GM12878 (cell line): ENCODE results near the gene ELMOD3. TPM values are rescaled to one million over a fixed set of nuclear protein-coding genes. Genes with fewer than 3 reads are reported as not detected.

ENCODE experiments used
- ATAC-seq: fragments of 200-7000 bp; cut with Tn5 transposase; 3 replicates; pipeline ENCODE4 v1.9.1; 2020; ENCODE audit warnings: mild to moderate bottlenecking, moderate library complexity
- BruUV-seq: library from RNA; stranded (reverse); fragments of 400-500 nt; replicated peaks from 2 replicates; lab custom pipeline; 2021; lab: Mats Ljungman, UMichigan
- CTCF ChIA-PET: fragments of 300-600 bp; sonication (Branson Sonifier 250); formaldehyde crosslinking; extraction: SDS; loops from one replicate; lab custom pipeline; 2021; ENCODE audit warnings: inconsistent platforms; lab: Yijun Ruan, JAX
- POLR2A ChIA-PET: fragments of 350-600 bp; formaldehyde crosslinking; extraction: SDS; loops from one replicate; lab custom pipeline; 2021; ENCODE audit warnings: inconsistent platforms; lab: Charles Lee
- RAD21 ChIA-PET: fragments of 300-600 bp; sonication (Branson Sonifier 250); formaldehyde crosslinking; loops from one replicate; lab custom pipeline; 2023; ENCODE audit warnings: antibody characterized with exemption; ENCODE audit not compliant: unreplicated experiment; lab: Charles Lee
- SMC1A ChIA-PET: fragments of 300-600 bp; sonication (Branson Sonifier 250); formaldehyde crosslinking; loops from one replicate; lab custom pipeline; 2023; ENCODE audit not compliant: unreplicated experiment, uncharacterized antibody; lab: Charles Lee
- DNase-seq: peaks from one replicate; pipeline ENCODE4 v3.0.0-alpha.2; 2011; ENCODE audit warnings: low read depth, low spot score
- FAIRE-seq: peaks from 3 replicates; lab custom pipeline; 2011; peaks lifted over from hg19 to GRCh38; lab: Jason Lieb, UNC
- H2AFZ ChIP-seq: 2 replicates; pipeline ENCODE4 v1.6.0; 2011; ENCODE audit warnings: low read depth, low read length, control low read depth; ENCODE audit not compliant: control insufficient read depth
- H3K27ac ChIP-seq: 2 replicates; pipeline ENCODE4 v1.5.1; 2011; ENCODE audit warnings: control low read depth; ENCODE audit not compliant: control insufficient read depth, insufficient read depth
- H3K27me3 ChIP-seq, 2 experiments: replicated peaks in 1 of 2; 2 replicates each; pipeline versions ENCODE4 v1.6.0 to v1.6.1; 2011; ENCODE audit warnings: low read length in 1 of 2; ENCODE audit not compliant: control insufficient read depth in 2 of 2, insufficient read depth in 2 of 2
- H3K36me3 ChIP-seq, 2 experiments: 2 replicates each; pipeline ENCODE4 v1.5.1; 2011; ENCODE audit warnings: low read length in 1 of 2; ENCODE audit not compliant: control insufficient read depth in 2 of 2, insufficient read depth in 2 of 2
- H3K4me1 ChIP-seq: 2 replicates; pipeline ENCODE4 v1.6.1; 2011; ENCODE audit warnings: mild to moderate bottlenecking, low read length, moderate library complexity, mixed read lengths; ENCODE audit not compliant: control insufficient read depth, insufficient read depth
- H3K4me2 ChIP-seq: 2 replicates; pipeline ENCODE4 v1.6.0; 2011; ENCODE audit warnings: control low read depth; ENCODE audit not compliant: control insufficient read depth, insufficient read depth
- H3K4me3 ChIP-seq: fragments of 200-600 bp; sonication (generic); 2 replicates; pipeline ENCODE4 v1.5.1; 2016
- H3K79me2 ChIP-seq: 2 replicates; pipeline ENCODE4 v1.6.0; 2011; ENCODE audit warnings: low read length; ENCODE audit not compliant: control insufficient read depth, insufficient read depth
- H3K9ac ChIP-seq: 2 replicates; pipeline ENCODE4 v1.8.0; 2011; ENCODE audit warnings: low read length, control low read depth, mixed read lengths; ENCODE audit not compliant: control insufficient read depth, insufficient read depth
- H3K9me3 ChIP-seq: replicated peaks from 3 replicates; pipeline ENCODE4 v1.5.1; 2011; ENCODE audit warnings: mild to moderate bottlenecking, low read length; ENCODE audit not compliant: control insufficient read depth, insufficient read depth
- H4K20me1 ChIP-seq: 2 replicates; pipeline ENCODE4 v1.6.0; 2011; ENCODE audit not compliant: control insufficient read depth, insufficient read depth
- CBX5 ChIP-seq: sonication (generic); IDR thresholded peaks from 2 replicates; pipeline ENCODE4 v1.6.1; 2016; ENCODE audit warnings: low read depth, moderate library complexity, mild to moderate bottlenecking, inconsistent platforms
- CHD2 ChIP-seq: IDR thresholded peaks from 2 replicates; pipeline ENCODE4 v1.6.1; 2011; ENCODE audit warnings: low read depth, low read length, improper control_type of control experiment, borderline replicate concordance
- CREB1 ChIP-seq: IDR thresholded peaks from 2 replicates; pipeline ENCODE4 v1.6.1; 2012; ENCODE audit warnings: low read depth, mild to moderate bottlenecking, inconsistent platforms
- CUX1 ChIP-seq: IDR thresholded peaks from 2 replicates; pipeline ENCODE4 v1.6.1; 2012; ENCODE audit warnings: improper control_type of control experiment, low read depth, low read length; ENCODE audit not compliant: insufficient replicate concordance
- EGR1 ChIP-seq, 2 experiments: IDR thresholded peaks; 1 replicate in 1 of 2; 2 replicates in 1 of 2; pipeline ENCODE4 v1.6.1; 2011 to 2012; ENCODE audit warnings: low read depth in 2 of 2, low read length in 2 of 2, borderline replicate concordance in 1 of 2, mild to moderate bottlenecking in 1 of 2, moderate library complexity in 1 of 2
- NFIC ChIP-seq: IDR thresholded peaks from 2 replicates; pipeline ENCODE4 v1.6.1; 2012; ENCODE audit warnings: low read depth, mild to moderate bottlenecking, inconsistent platforms, low read length, moderate library complexity
- RCOR1 ChIP-seq: conservative IDR thresholded peaks from 2 replicates; pipeline ENCODE4 v1.6.1; 2012; ENCODE audit warnings: low read depth, low read length, improper control_type of control experiment
- SREBF1 ChIP-seq: IDR thresholded peaks from 2 replicates; pipeline ENCODE4 v1.6.1; 2012; ENCODE audit warnings: mild to moderate bottlenecking, low read length
- SREBF2 ChIP-seq: IDR thresholded peaks from 2 replicates; pipeline ENCODE4 v1.6.1; 2012; ENCODE audit warnings: mild to moderate bottlenecking, low read length
- STAT3 ChIP-seq: IDR thresholded peaks from 2 replicates; pipeline ENCODE4 v1.6.1; 2011; ENCODE audit warnings: low read depth, low read length, improper control_type of control experiment
- USF1 ChIP-seq: IDR thresholded peaks from 2 replicates; pipeline ENCODE4 v1.6.1; 2011; ENCODE audit warnings: borderline replicate concordance, low read depth, mild to moderate bottlenecking, moderate library complexity, mixed read lengths, low read length; ENCODE audit not compliant: insufficient read depth; ENCODE audit errors: extremely low read length
- ZBTB11 ChIP-seq: fragments of 450-650 bp; formaldehyde crosslinking; IDR thresholded peaks from 2 replicates; pipeline ENCODE4 v1.5.0; 2022; ENCODE audit warnings: mild to moderate bottlenecking, missing genetic modification characterization
- ZNF207 ChIP-seq: fragments of 450-650 bp; IDR thresholded peaks from 2 replicates; pipeline ENCODE4 v1.6.1; 2014; ENCODE audit warnings: antibody characterized with exemption, mild to moderate bottlenecking, borderline replicate concordance
- WGBS: methylation state at CpG from one replicate; pipeline ENCODE4 v1.1.6; 2016; ENCODE audit warnings: low lambda C conversion rate; ENCODE audit not compliant: insufficient replicate concordance, insufficient coverage; ENCODE audit errors: missing lambda C conversion rate; 5-methylcytosine and 5-hydroxymethylcytosine counted together
- in situ Hi-C: fragments of 300-500 bp; cut with MboI; formaldehyde crosslinking; loops from 9 replicates; pipeline ENCODE4 v1.14.3; 2018; ENCODE audit warnings: mixed read lengths
- intact Hi-C: fragments of 100-400 bp; cut with micrococcal nuclease; formaldehyde crosslinking; loops from one replicate; pipeline ENCODE4 v1.14.2; 2022; ENCODE audit not compliant: unreplicated experiment
- polyA plus RNA-seq, 11 experiments: library from polyadenylated mRNA; depleted of rRNA in 4 of 11; unstranded in 6 of 11; stranded (reverse) in 5 of 11; fragments of >200 nt; fragmentation: Nextera tagmentation in 4 of 11; fragmentation: Illumina TruSeq in 1 of 11; extraction: Ambion mirVana in 4 of 11; extraction: Trizol in 1 of 11; gene quantifications; 1 replicate in 1 of 11; 2 replicates in 10 of 11; pipeline versions ENCODE4 v1.2.1 to v1.2.3, GENCODE V29; 2011 to 2016; ENCODE audit warnings: inconsistent platforms in 2 of 11, missing spikeins in 2 of 11, low read depth in 1 of 11
- total RNA-seq, 4 experiments: library from RNA; depleted of rRNA in 3 of 4; stranded (reverse); fragments of >200 nt in 3 of 4; fragmentation: Illumina TruSeq in 1 of 4; extraction: Trizol in 1 of 4; gene quantifications; 2 replicates each; pipeline versions ENCODE4 v1.2.1 to v1.2.3, GENCODE V29; 2013 to 2021

ELMOD3 gene
- total and polyA plus RNA-seq, 10 of the 15 experiments (the other 5 are each of a cell fraction or from before 2014, with no cell fraction given), result 1.2 to 19.1 (median 12.5) TPM

- Histone ChIP-seq H3K79me2 (no peaks in the 10 kb centered on the region), H3K27me3 (no peaks in the 10 kb centered on the region), H3K4me3 (no peak overlapping the region), H2AFZ (no peak overlapping the region), H3K36me3 (no peaks in the 10 kb centered on the region; a peak in 2 of 4 replicates), H3K4me1 (peaks cover 9% of the 10 kb centered on the region), H3K9me3 (no peaks in the 10 kb centered on the region; the same call in 1 of the 3 replicates), H3K9ac (no peak overlapping the region), H3K27ac (no peak overlapping the region), H3K4me2 (no peak overlapping the region), H4K20me1 (no peaks in the 10 kb centered on the region)
- ChIA-PET POLR2A (interaction anchor here (0.6 to 0.7 kb wide), 3 partner anchors 29 to 680 kb away, joined by 4 to 6 read pairs (median 6); no protein-coding TSS in a partner anchor), CTCF (no interaction called here), RAD21 (no interaction called here), SMC1A (no interaction called here)
- FAIRE-seq (no peak), DNase-seq (no peak), ATAC-seq (no peak)
- TF ChIP-seq ZBTB11 (CRISPR knock-in tag) (no peak), CREB1 (no peak), USF1 (no peak), EGR1 (IDR thresholded peaks at IDR 0.05; ENCODE audit: borderline replicate concordance in 1 of 2, low read depth in 2 of 2, low read length in 2 of 2) (no peak), RCOR1 (no peak), ZNF207 (no peak), SREBF2 (no peak), CUX1 (no peak), STAT3 (no peak), CHD2 (no peak), CBX5 (no peak), NFIC (no peak), SREBF1 (no peak)
- in situ Hi-C loops (no loop called here), intact Hi-C loops (no loop called here)
- WGBS, result 73% methylated on average over 8 of the region's 8 CpGs
- no TSS peak for BruUV-seq
Observed at GRCh38 chr2:85400023-85400422, 45.5 kb downstream of the ELMOD3 start.
